Tibial nerve (tissue), 4 donors: ENCODE measurements around the gene ERFL. TPM values are rescaled to one million over a fixed set of nuclear protein-coding genes. Genes with fewer than 3 reads are reported as not detected.

Source experiments
- DNase-seq, 2 donors: peaks; one replicate each; pipeline ENCODE4 v3.0.0-alpha.2; 2019; ENCODE audit warnings: low spot score in 2 of 2
- H3K27ac ChIP-seq, 4 donors: fragments of 200-600 bp; sonication (generic) in 3 of 4; one replicate each; pipeline ENCODE4 v1.5.1; 2017 to 2019; ENCODE audit warnings: mild to moderate bottlenecking in 1 of 4
- H3K27me3 ChIP-seq, 2 donors: fragments of 200-600 bp; sonication (generic) in 1 of 2; one replicate each; pipeline versions ENCODE4 v1.5.1 to v1.6.0; 2017 to 2019
- H3K36me3 ChIP-seq, 3 donors: fragments of 200-600 bp; sonication (generic); one replicate each; pipeline ENCODE4 v1.5.1; 2018 to 2019
- H3K4me1 ChIP-seq, 4 donors: fragments of 200-600 bp; sonication (generic) in 3 of 4; one replicate each; pipeline ENCODE4 v1.5.1; 2017 to 2019
- H3K4me3 ChIP-seq, 4 donors: fragments of 200-600 bp; sonication (generic) in 3 of 4; one replicate each; pipeline ENCODE4 v1.5.1; 2017 to 2019; ENCODE audit warnings: mild to moderate bottlenecking in 1 of 4, moderate library complexity in 1 of 4
- H3K9me3 ChIP-seq, 4 donors: fragments of 200-600 bp; sonication (generic) in 3 of 4; one replicate each; pipeline ENCODE4 v1.5.1; 2017 to 2019
- EP300 ChIP-seq, 2 donors: sonication (generic); formaldehyde crosslinking; IDR thresholded peaks; one replicate each; pipeline ENCODE4 v1.6.1; 2017; ENCODE audit warnings: antibody characterized with exemption in 2 of 2, mild to moderate bottlenecking in 1 of 2
- POLR2A ChIP-seq, 2 donors: fragments of 450-650 bp; IDR thresholded peaks; one replicate each; pipeline ENCODE4 v1.6.1; 2017; ENCODE audit warnings: antibody characterized with exemption in 2 of 2, mild to moderate bottlenecking in 2 of 2, moderate library complexity in 2 of 2
- WGBS, 2 donors: methylation state at CpG; one replicate each; pipeline ENCODE4 v1.1.5; 2018; 5-methylcytosine and 5-hydroxymethylcytosine counted together
- total RNA-seq, 4 donors: library from RNA; depleted of rRNA; stranded (reverse); fragments of >200 nt; gene quantifications; one replicate each; pipeline ENCODE4 v1.1.0, GENCODE V29; 2016
- TF ChIP-seq, protein P1 (sequence below), 5 experiments: fragments of 200-600 bp in 3 of 5; fragments of 450-650 bp in 2 of 5; sonication (generic) in 3 of 5; IDR thresholded peaks; one replicate each; pipeline ENCODE4 v1.5.1; 2016 to 2019; ENCODE audit warnings: antibody characterized with exemption in 5 of 5, mild to moderate bottlenecking in 3 of 5, moderate library complexity in 2 of 5

ERFL gene
- total RNA-seq, 4 donors from 2014 or later = 0.30 to 0.59 (median 0.42) TPM; not detected in 1

DNA sequence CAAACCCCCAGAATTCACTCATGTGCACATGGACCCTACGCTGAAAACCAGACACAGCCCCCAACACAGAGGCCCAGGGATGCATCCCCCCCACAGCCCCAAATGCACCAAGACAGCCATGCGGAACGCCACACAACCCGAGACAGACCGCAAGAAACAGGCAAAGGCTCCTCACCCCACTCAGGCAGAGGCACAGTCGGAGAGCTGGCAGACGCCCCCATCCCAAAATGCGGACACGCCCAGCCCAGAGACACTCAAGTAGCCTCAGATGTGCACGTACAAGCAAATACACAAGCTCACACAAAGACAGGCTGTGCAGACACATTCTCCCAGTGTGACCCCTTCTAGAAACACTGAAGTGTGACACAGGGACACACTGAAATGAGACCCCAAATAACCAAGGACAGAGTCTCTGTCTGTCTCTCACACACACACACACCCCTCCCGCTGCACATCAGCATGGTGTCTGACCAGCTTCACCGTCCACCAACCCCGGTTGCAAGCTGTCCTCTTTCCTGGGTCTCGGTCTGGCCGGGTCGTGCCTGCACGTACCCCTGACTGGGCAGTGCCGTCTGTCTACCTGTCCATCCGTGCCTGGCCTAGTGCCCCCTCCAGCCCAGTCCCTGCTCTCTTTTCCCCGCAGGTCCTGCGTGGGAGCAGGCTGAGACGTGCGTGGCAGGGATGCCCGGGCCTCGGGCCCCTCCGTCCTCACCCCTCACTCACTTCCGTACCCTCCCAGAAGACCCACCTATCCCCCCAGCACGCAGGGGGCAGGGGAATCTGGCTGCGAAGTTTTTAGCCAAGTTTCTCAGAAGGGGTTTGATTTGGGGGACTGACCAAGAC lies 16.1 kb downstream of the ERFL start:
- Histone ChIP-seq H3K9me3 (no peaks in the 10 kb centered on the region), H3K36me3 (peaks cover 0 to 13% (median 0%) of the 10 kb centered on the region in 3 donors), H3K27ac (no peak overlapping the region), H3K27me3 (peaks cover 0 to 55% of the 10 kb centered on the region in 2 donors), H3K4me1 (peaks cover 0 to 18% (median 6%) of the 10 kb centered on the region in 4 donors), H3K4me3 (no peak overlapping the region)
- TF ChIP-seq EP300 (IDR thresholded peaks at IDR 0.05) (no peak), POLR2A (IDR thresholded peaks at IDR 0.05) (no peak)
- TF ChIP-seq, protein P1, sequence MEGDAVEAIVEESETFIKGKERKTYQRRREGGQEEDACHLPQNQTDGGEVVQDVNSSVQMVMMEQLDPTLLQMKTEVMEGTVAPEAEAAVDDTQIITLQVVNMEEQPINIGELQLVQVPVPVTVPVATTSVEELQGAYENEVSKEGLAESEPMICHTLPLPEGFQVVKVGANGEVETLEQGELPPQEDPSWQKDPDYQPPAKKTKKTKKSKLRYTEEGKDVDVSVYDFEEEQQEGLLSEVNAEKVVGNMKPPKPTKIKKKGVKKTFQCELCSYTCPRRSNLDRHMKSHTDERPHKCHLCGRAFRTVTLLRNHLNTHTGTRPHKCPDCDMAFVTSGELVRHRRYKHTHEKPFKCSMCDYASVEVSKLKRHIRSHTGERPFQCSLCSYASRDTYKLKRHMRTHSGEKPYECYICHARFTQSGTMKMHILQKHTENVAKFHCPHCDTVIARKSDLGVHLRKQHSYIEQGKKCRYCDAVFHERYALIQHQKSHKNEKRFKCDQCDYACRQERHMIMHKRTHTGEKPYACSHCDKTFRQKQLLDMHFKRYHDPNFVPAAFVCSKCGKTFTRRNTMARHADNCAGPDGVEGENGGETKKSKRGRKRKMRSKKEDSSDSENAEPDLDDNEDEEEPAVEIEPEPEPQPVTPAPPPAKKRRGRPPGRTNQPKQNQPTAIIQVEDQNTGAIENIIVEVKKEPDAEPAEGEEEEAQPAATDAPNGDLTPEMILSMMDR (IDR thresholded peaks at IDR 0.05) = no peak
- no peak for DNase-seq
- 12 to 13% methylated on average over 15 to 21 of the region's 29 CpGs for WGBS, 2 donors

DNA sequence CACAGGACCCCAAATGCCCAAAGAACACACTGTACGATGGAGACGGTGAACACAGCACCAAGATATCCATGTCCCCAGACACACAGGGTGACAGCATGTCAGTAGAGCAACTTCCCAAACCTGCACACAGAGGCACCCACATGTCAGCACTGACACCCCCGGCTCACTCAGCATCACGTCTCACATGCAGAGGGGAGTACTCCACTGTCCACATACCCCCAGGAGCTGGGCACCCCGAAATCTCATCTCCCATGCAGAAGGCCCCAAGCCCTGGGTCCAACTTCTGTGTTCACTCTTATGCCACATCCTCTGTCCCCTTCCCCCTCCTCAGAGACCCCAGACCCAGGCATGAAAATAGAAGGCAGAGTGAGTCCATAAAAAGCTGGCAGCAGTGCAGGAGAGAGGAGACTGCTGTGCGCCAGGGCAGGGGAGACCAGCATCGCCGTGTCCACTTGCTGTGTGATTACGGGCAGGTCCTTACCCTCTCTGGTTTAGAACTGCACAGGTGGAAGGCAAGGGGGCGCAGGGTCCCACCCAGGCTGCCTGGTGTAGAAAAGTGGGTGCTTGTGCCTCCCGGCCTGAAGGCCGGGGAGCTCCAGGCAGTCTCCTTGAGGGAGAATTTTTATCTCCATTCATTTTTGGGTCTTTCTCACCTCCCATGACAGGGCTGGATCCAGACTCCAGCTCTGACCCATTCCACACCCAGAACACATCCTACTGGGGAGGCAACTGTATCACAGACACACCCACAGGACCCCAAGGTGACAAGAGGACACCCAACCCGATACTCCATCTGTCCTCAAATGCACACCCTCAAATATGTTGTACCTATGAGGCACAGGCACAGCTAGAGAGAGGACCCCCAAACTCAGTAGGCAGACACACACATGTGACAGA lies 17.0 kb downstream of the ERFL start:
- 55 to 62% methylated on average over 11 to 13 of the region's 13 CpGs for WGBS, 2 donors
- TF ChIP-seq EP300 (IDR thresholded peaks at IDR 0.05) = no peak
- TF ChIP-seq, protein P1 (IDR thresholded peaks at IDR 0.05) = no peak
- TF ChIP-seq POLR2A (IDR thresholded peaks at IDR 0.05) = no peak
- H3K9me3 ChIP-seq = no peaks in the 10 kb centered on the region
- H3K27ac ChIP-seq = no peak overlapping the region
- no peak overlapping the region for H3K4me3 ChIP-seq
- DNase-seq = no peak
- peaks cover 0 to 18% (median 6%) of the 10 kb centered on the region in 4 donors for H3K4me1 ChIP-seq
- peaks cover 0 to 22% (median 2%) of the 10 kb centered on the region in 3 donors for H3K36me3 ChIP-seq
- H3K27me3 ChIP-seq = peaks cover 0 to 46% of the 10 kb centered on the region in 2 donors

DNA sequence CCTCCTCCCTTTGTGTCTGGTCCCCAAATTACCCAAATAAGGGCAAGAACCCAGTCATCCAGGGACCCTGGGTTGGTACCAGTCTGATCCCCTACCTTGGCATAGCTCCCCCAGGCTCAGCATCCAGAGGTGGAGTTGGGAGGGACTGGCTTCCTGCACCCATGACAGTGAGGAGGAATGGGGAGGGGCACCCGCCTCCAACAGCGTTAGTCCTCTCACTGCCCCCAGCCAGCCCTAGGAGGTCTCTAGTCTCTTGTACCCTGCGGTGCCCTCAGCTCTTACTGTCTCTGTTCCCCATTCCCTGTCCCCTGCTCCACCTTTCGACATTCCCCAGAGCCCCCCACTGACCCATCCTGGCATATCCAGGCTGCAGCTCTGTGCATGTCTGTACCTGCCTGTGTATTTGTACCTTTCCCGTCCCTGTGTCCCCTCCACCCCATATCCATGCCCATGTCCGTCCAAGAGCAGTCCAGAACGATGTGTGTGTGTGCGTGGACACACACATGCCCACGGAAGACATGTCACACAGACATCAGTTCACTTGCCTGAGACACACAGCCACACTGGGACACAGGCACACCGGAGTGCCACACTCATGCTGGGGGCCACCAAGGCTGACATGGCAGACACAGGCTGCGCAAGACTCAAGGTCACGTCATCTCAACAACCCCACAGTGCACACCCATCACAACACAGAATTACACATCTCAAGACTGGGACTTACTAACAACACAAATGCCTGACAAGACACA lies 17.8 kb downstream of the ERFL start:
- Histone ChIP-seq H3K27me3 (peaks cover 0 to 38% of the 10 kb centered on the region in 2 donors), H3K27ac (no peak overlapping the region), H3K4me1 (peaks cover 0 to 13% (median 6%) of the 10 kb centered on the region in 4 donors), H3K9me3 (no peaks in the 10 kb centered on the region), H3K4me3 (no peak overlapping the region), H3K36me3 (peaks cover 0 to 30% (median 10%) of the 10 kb centered on the region in 3 donors)
- WGBS, 2 donors = 60 to 63% methylated on average over 12 of the region's 12 CpGs
- TF ChIP-seq POLR2A (IDR thresholded peaks at IDR 0.05) = no peak
- TF ChIP-seq, protein P1 (IDR thresholded peaks at IDR 0.05) = no peak
- TF ChIP-seq EP300 (IDR thresholded peaks at IDR 0.05) = no peak
- DNase-seq = no peak

DNA sequence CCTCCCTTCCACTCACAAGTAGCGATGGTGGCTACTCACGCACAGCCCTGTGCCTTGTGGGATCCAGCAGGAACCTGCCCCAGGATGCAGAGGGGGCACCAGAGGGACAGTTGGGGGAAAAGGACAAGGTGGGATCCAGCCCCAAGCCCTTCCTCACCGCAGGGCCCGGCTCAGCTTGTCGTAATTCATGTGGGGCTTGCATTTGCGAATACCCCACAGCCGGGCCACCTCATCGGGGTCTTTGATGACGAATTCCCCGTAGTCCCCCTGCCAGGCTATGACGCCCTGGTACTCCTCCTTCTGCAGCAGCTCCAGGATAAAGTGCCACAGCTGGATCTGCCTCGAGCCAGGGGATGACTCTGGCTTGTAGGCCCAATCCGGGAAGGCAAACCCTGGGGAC lies 18.5 kb downstream of the ERFL start:
- peaks cover 0 to 9% (median 3%) of the 10 kb centered on the region in 4 donors for H3K4me1 ChIP-seq
- TF ChIP-seq, protein P1 (IDR thresholded peaks at IDR 0.05) = no peak
- no peak for TF ChIP-seq EP300 (IDR thresholded peaks at IDR 0.05)
- no peak for TF ChIP-seq POLR2A (IDR thresholded peaks at IDR 0.05)
- H3K27ac ChIP-seq = no peak overlapping the region
- WGBS, 2 donors = 53% methylated on average over 11 to 13 of the region's 13 CpGs
- H3K27me3 ChIP-seq = peaks cover 0 to 31% of the 10 kb centered on the region in 2 donors
- peaks cover 0 to 37% (median 17%) of the 10 kb centered on the region in 3 donors for H3K36me3 ChIP-seq
- H3K4me3 ChIP-seq = no peak overlapping the region
- no peak for DNase-seq
- no peaks in the 10 kb centered on the region for H3K9me3 ChIP-seq
